Measurements from ENCODE around the gene ARHGAP33.
"Not testable (repeated sequence)": the region's sequence is repeated elsewhere in the genome, so short reads cannot be mapped to it uniquely, and the experiment has no call there.

Gene ARHGAP33

GRCh38 chr19:35792312-35792711 is 16.9 kb downstream of the ARHGAP33 start:
- Histone ChIP-seq H3K9ac (ENCODE audit: low read depth, low read length) (no peak overlapping the region), H3K4me2 (ENCODE audit: insufficient read depth, low read length) (no peak overlapping the region), H3K79me2 (ENCODE audit: insufficient read depth, low read length) (no peaks in the 10 kb centered on the region), H3K4me1 (ENCODE audit: insufficient read depth, low read length) (no peaks in the 10 kb centered on the region), H2AFZ (ENCODE audit: low read depth, low read length) (no peak overlapping the region), H3K27ac (ENCODE audit: low read length) (no peak overlapping the region), H4K20me1 (ENCODE audit: insufficient read depth, low read length) (peaks cover 4% of the 10 kb centered on the region), H3K36me3 (ENCODE audit: insufficient read depth, low read length) (no peaks in the 10 kb centered on the region), H3K4me3 (ENCODE audit: low read depth in 1 of 2, low read length in 2 of 2) (no peak overlapping the region), H3K27me3 (ENCODE audit: insufficient read depth, low read length, poor library complexity) (no peaks in the 10 kb centered on the region), H3K9me3 (ENCODE audit: insufficient read depth, low read length, severe bottlenecking) (no peaks in the 10 kb centered on the region)
- TF ChIP-seq CTCF (IDR thresholded peaks at IDR 0.05; ENCODE audit: borderline replicate concordance, extremely low read depth, low read length, poor library complexity, severe bottlenecking) (no peak), EZH2 (IDR thresholded peaks at IDR 0.05; ENCODE audit: borderline replicate concordance, low read depth, low read length, severe bottlenecking) (no peak)
- ATAC-seq (ENCODE audit: insufficient read depth, low read depth): no peak
- no peak for DNase-seq

GRCh38 chr19:35792888-35793287 is 17.5 kb downstream of the ARHGAP33 start:
- no peaks in the 10 kb centered on the region for H3K79me2 ChIP-seq (ENCODE audit: insufficient read depth, low read length)
- no peak overlapping the region for H3K4me2 ChIP-seq (ENCODE audit: insufficient read depth, low read length)
- H3K27me3 ChIP-seq (ENCODE audit: insufficient read depth, low read length, poor library complexity): no peaks in the 10 kb centered on the region
- no peak overlapping the region for H3K27ac ChIP-seq (ENCODE audit: low read length)
- DNase-seq: no peak
- H4K20me1 ChIP-seq (ENCODE audit: insufficient read depth, low read length): peaks cover 4% of the 10 kb centered on the region
- TF ChIP-seq EZH2 (IDR thresholded peaks at IDR 0.05; ENCODE audit: borderline replicate concordance, low read depth, low read length, severe bottlenecking): no peak
- no peak for TF ChIP-seq CTCF (IDR thresholded peaks at IDR 0.05; ENCODE audit: borderline replicate concordance, extremely low read depth, low read length, poor library complexity, severe bottlenecking)
- no peak overlapping the region for H3K4me3 ChIP-seq (ENCODE audit: low read depth in 1 of 2, low read length in 2 of 2)
- no peak for ATAC-seq (ENCODE audit: insufficient read depth, low read depth)
- H3K9ac ChIP-seq (ENCODE audit: low read depth, low read length): no peak overlapping the region
- no peaks in the 10 kb centered on the region for H3K9me3 ChIP-seq (ENCODE audit: insufficient read depth, low read length, severe bottlenecking)
- H2AFZ ChIP-seq (ENCODE audit: low read depth, low read length): no peak overlapping the region
- H3K4me1 ChIP-seq (ENCODE audit: insufficient read depth, low read length): no peaks in the 10 kb centered on the region
- H3K36me3 ChIP-seq (ENCODE audit: insufficient read depth, low read length): no peaks in the 10 kb centered on the region

- H3K4me3 ChIP-seq (ENCODE audit: low read depth in 1 of 2, low read length in 2 of 2): no peak overlapping the region
- H4K20me1 ChIP-seq (ENCODE audit: insufficient read depth, low read length): peaks cover 4% of the 10 kb centered on the region
- H3K27ac ChIP-seq (ENCODE audit: low read length): no peak overlapping the region
- H3K9ac ChIP-seq (ENCODE audit: low read depth, low read length): no peak overlapping the region
- H3K79me2 ChIP-seq (ENCODE audit: insufficient read depth, low read length): no peaks in the 10 kb centered on the region
- H3K27me3 ChIP-seq (ENCODE audit: insufficient read depth, low read length, poor library complexity): no peaks in the 10 kb centered on the region
- no peaks in the 10 kb centered on the region for H3K36me3 ChIP-seq (ENCODE audit: insufficient read depth, low read length)
- H3K4me1 ChIP-seq (ENCODE audit: insufficient read depth, low read length): no peaks in the 10 kb centered on the region
- H3K4me2 ChIP-seq (ENCODE audit: insufficient read depth, low read length): no peak overlapping the region
- TF ChIP-seq CTCF (IDR thresholded peaks at IDR 0.05; ENCODE audit: borderline replicate concordance, extremely low read depth, low read length, poor library complexity, severe bottlenecking) (no peak), EZH2 (IDR thresholded peaks at IDR 0.05; ENCODE audit: borderline replicate concordance, low read depth, low read length, severe bottlenecking) (no peak)
- ATAC-seq (ENCODE audit: insufficient read depth, low read depth): no peak
- no peak for DNase-seq
- no peaks in the 10 kb centered on the region for H3K9me3 ChIP-seq (ENCODE audit: insufficient read depth, low read length, severe bottlenecking)
- H2AFZ ChIP-seq (ENCODE audit: low read depth, low read length): no peak overlapping the region
Observed at GRCh38 chr19:35793381-35794165, 18.2 kb downstream of the ARHGAP33 start.

- H4K20me1 ChIP-seq (ENCODE audit: insufficient read depth, low read length); H2AFZ ChIP-seq (ENCODE audit: low read depth, low read length); H3K27me3 ChIP-seq (ENCODE audit: insufficient read depth, low read length, poor library complexity); H3K79me2 ChIP-seq (ENCODE audit: insufficient read depth, low read length); H3K27ac ChIP-seq (ENCODE audit: low read length); H3K9me3 ChIP-seq (ENCODE audit: insufficient read depth, low read length, severe bottlenecking); H3K9ac ChIP-seq (ENCODE audit: low read depth, low read length); H3K4me1 ChIP-seq (ENCODE audit: insufficient read depth, low read length); H3K4me3 ChIP-seq (ENCODE audit: low read depth in 1 of 2, low read length in 2 of 2); H3K4me2 ChIP-seq (ENCODE audit: insufficient read depth, low read length); H3K36me3 ChIP-seq (ENCODE audit: insufficient read depth, low read length); ATAC-seq (ENCODE audit: insufficient read depth, low read depth); DNase-seq: not testable (repeated sequence)
Observed at GRCh38 chr19:35795564-35795963, 20.2 kb downstream of the ARHGAP33 start.

Measured in DND-41 (cell line).